SK-N-MC (cell line): ENCODE results near the gene MRGPRD.

Experiments used
- EZH2 ChIP-seq: fragments of 200-600 bp; sonication (generic); IDR thresholded peaks from one replicate; pipeline ENCODE4 v1.6.1; 2017; ENCODE audit warnings: antibody characterized with exemption
- FOXP2 ChIP-seq: optimal IDR thresholded peaks from 2 replicates; pipeline ENCODE3; 2011; ENCODE audit warnings: mild to moderate bottlenecking, moderate library complexity; ENCODE audit not compliant: insufficient read depth; ENCODE audit errors: extremely low read length, control extremely low read depth
- POLR2AphosphoS5 ChIP-seq: IDR thresholded peaks from 2 replicates; pipeline ENCODE4 v1.6.1; 2012; ENCODE audit warnings: mild to moderate bottlenecking, low read depth, low read length, borderline replicate concordance

- no peak for TF ChIP-seq EZH2
- TF ChIP-seq POLR2AphosphoS5: no peak
- TF ChIP-seq FOXP2: no peak
Observed at GRCh38 chr11:68987211-68987610, 6.4 kb upstream of the MRGPRD start.
